Peyer's patch (tissue), 4 donors: ENCODE measurements around the gene CHN2. TPM values are rescaled to one million over a fixed set of nuclear protein-coding genes. Genes with fewer than 3 reads are reported as not detected.

Experiments
- DNase-seq, 3 donors: peaks; one replicate each; pipeline ENCODE4 v3.0.0-alpha.2; 2017 to 2019
- H3K27ac ChIP-seq, 4 donors: fragments of 200-600 bp; sonication (generic); one replicate each; pipeline ENCODE4 v1.5.1; 2016 to 2019
- H3K27me3 ChIP-seq, 2 donors: fragments of 200-600 bp; sonication (generic); one replicate each; pipeline ENCODE4 v1.5.1; 2019
- H3K36me3 ChIP-seq, 3 donors: fragments of 200-600 bp; sonication (generic); one replicate each; pipeline ENCODE4 v1.5.1; 2016 to 2019
- H3K4me1 ChIP-seq, 4 donors: fragments of 200-600 bp; sonication (generic); one replicate each; pipeline ENCODE4 v1.5.1; 2016 to 2019
- H3K4me3 ChIP-seq, 4 donors: fragments of 200-600 bp; sonication (generic); 1 replicate in 3 of 4; 2 replicates in 1 of 4; pipeline ENCODE4 v1.5.1; 2016 to 2019; ENCODE audit warnings: mild to moderate bottlenecking in 1 of 4
- H3K9me3 ChIP-seq, 4 donors: fragments of 200-600 bp; sonication (generic); one replicate each; pipeline ENCODE4 v1.5.1; 2016 to 2019; ENCODE audit warnings: mild to moderate bottlenecking in 1 of 4
- POLR2A ChIP-seq, 2 donors: fragments of 450-650 bp; IDR thresholded peaks; one replicate each; pipeline ENCODE4 v1.5.1; 2017; ENCODE audit warnings: antibody characterized with exemption in 2 of 2, mild to moderate bottlenecking in 2 of 2, moderate library complexity in 2 of 2
- total RNA-seq, 4 donors: library from RNA; depleted of rRNA; stranded (reverse); fragments of >200 nt; gene quantifications; one replicate each; pipeline ENCODE4 v1.1.0, GENCODE V29; 2016
- TF ChIP-seq, protein P1 (sequence below), 6 experiments: fragments of 450-650 bp in 4 of 6; fragments of 200-600 bp in 2 of 6; sonication (generic) in 1 of 6; IDR thresholded peaks; one replicate each; pipeline ENCODE4 v1.5.1; 2017 to 2019; ENCODE audit warnings: antibody characterized with exemption in 6 of 6, mild to moderate bottlenecking in 3 of 6, moderate library complexity in 1 of 6

Gene CHN2
- total RNA-seq, 4 donors from 2014 or later = 29.7 to 159 (median 120) TPM

- Histone ChIP-seq H3K36me3 (no peaks in the 10 kb centered on the region), H3K27me3 (no peaks in the 10 kb centered on the region), H3K4me3 (no peak overlapping the region), H3K27ac (no peak overlapping the region), H3K4me1 (peaks cover 0 to 39% (median 5%) of the 10 kb centered on the region in 4 donors), H3K9me3 (no peaks in the 10 kb centered on the region)
- TF ChIP-seq, protein P1, sequence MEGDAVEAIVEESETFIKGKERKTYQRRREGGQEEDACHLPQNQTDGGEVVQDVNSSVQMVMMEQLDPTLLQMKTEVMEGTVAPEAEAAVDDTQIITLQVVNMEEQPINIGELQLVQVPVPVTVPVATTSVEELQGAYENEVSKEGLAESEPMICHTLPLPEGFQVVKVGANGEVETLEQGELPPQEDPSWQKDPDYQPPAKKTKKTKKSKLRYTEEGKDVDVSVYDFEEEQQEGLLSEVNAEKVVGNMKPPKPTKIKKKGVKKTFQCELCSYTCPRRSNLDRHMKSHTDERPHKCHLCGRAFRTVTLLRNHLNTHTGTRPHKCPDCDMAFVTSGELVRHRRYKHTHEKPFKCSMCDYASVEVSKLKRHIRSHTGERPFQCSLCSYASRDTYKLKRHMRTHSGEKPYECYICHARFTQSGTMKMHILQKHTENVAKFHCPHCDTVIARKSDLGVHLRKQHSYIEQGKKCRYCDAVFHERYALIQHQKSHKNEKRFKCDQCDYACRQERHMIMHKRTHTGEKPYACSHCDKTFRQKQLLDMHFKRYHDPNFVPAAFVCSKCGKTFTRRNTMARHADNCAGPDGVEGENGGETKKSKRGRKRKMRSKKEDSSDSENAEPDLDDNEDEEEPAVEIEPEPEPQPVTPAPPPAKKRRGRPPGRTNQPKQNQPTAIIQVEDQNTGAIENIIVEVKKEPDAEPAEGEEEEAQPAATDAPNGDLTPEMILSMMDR (IDR thresholded peaks at IDR 0.05) = no peak
- no peak for TF ChIP-seq POLR2A (IDR thresholded peaks at IDR 0.05)
- DNase-seq = no peak
These were observed 80.9 kb downstream of the CHN2 start for GRCh38 chr7:29275493-29275892.

DNA sequence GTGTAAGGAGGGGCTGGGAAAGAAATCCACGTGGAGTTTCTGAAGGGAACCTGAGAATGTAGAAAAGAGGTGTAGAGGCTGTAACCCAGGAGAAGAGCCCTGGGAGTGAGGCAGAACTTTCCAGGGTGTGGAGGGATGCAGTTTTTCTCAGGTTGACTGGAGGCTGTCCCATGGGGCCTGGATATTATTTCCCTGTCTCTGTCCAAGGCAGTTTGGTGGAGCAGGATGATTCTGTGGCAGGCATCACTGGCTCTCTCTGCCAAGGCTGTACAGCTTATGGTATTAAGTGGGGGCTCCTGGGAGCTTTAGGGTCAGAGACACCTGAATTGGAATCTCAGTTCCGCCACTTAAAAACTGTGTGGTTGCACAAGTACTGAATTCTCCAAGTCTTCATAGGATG lies 81.6 kb downstream of the CHN2 start:
- Histone ChIP-seq H3K4me3 (no peak overlapping the region), H3K36me3 (no peaks in the 10 kb centered on the region), H3K4me1 (peaks cover 0 to 34% (median 2%) of the 10 kb centered on the region in 4 donors), H3K27me3 (no peaks in the 10 kb centered on the region), H3K27ac (no peak overlapping the region), H3K9me3 (no peaks in the 10 kb centered on the region)
- DNase-seq = no peak
- TF ChIP-seq, protein P1 (IDR thresholded peaks at IDR 0.05) = no peak
- no peak for TF ChIP-seq POLR2A (IDR thresholded peaks at IDR 0.05)

DNA sequence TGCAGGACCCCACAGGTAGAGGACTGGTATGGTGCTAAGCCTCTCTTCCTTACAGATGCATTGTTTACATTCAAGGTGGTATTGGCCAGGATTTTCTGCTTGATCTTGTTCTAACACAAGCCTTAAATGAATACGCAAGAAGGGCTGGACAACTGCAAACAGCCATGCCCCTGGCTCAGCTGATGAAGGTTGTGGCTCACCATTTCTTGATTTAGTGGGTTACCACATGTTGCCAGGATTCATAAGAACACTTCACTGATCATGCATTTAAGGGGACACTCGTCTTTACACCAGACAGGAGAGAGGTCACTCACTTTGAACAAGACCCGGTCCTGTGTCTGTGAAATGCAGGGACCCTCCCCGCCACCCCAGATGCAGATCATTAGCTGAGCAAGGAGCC lies 82.2 kb downstream of the CHN2 start:
- Histone ChIP-seq H3K9me3 (no peaks in the 10 kb centered on the region), H3K27me3 (no peaks in the 10 kb centered on the region), H3K4me3 (no peak overlapping the region), H3K27ac (no peak overlapping the region), H3K4me1 (peaks cover 0 to 28% (median 0%) of the 10 kb centered on the region in 4 donors), H3K36me3 (no peaks in the 10 kb centered on the region)
- TF ChIP-seq, protein P1 (IDR thresholded peaks at IDR 0.05) = no peak
- DNase-seq = no peak

DNA sequence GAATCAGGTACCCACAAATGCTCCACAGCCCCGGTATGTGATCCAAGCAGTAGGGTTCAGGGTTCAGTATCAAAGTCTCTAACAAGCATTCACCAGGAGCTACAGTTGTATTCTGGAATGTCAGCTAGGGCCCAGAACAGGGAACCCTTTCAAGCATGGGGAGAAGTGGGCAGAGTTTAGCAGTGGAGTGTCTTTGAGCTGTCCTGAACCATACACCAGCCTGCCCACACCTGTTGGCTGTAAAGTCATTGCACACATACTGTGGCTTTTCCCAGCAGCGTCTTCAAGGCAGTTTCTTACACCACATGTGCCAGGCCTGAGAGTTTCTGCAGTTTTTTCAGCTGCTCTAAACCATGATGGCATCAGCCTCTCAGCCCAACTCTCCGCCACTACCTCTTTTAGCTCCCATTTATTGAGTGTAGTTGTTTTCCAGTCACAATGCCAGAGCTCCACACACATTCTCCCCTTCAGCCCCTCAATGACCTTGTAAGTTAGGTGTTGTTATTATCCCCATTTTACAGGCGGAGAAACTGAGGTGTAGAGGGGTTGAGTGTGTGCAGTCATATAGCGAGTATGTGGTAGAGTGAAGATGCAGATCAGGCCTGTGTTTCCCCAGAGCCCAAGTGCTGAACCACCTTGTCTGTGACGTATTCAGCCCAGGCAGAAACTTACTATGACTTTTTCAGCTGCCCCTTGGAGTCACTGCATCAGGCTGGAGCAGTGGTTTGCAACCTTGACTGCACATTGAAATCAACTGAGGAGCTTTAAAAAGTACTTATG lies 83.1 kb downstream of the CHN2 start:
- peak overlapping the region in 1 of 4 donors; percentile 32 for H3K27ac ChIP-seq
- no peak for TF ChIP-seq POLR2A (IDR thresholded peaks at IDR 0.05)
- TF ChIP-seq, protein P1 (IDR thresholded peaks at IDR 0.05) = no peak
- no peaks in the 10 kb centered on the region for H3K36me3 ChIP-seq
- H3K4me3 ChIP-seq = no peak overlapping the region
- H3K27me3 ChIP-seq = no peaks in the 10 kb centered on the region
- DNase-seq = no peak
- H3K4me1 ChIP-seq = peaks cover 0 to 24% (median 0%) of the 10 kb centered on the region in 4 donors
- H3K9me3 ChIP-seq = no peaks in the 10 kb centered on the region

DNA sequence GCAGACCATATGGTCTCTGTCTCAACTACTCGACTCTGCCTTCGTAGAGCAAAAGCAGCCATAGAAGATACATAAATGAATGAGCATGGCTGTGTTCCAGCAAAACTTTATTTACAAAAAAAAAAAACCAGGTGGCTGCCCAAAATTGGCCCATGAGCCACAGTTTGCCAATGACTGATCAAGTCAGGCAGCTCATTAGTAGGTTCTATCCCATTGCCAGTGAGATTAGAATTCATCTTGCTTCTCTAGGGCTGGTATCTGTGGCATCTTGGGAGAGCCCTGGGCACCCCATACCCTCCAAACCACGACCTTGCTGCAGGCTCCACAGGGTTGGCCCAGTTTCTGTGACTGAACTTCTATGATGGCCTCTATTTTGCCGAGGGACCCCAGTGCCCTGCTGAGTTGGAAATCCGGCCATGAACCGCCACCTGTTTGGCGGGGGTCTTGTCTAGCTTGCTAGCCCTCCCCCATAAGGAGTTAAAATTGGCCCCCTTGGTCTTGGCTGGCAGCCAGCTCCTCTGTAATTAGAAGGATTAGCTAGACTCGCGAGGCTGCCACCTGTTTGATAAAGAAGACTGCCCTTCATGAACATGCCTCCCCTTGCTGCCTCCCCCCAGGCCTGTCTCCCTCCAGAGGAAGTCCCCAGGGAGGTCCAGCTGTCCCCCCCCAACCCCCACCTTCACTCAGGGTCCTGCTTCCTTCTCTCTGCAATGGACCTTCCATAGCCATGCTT lies 83.9 kb downstream of the CHN2 start:
- H3K9me3 ChIP-seq = no peaks in the 10 kb centered on the region
- no peak for DNase-seq
- no peaks in the 10 kb centered on the region for H3K27me3 ChIP-seq
- no peaks in the 10 kb centered on the region for H3K36me3 ChIP-seq
- H3K27ac ChIP-seq = no peak overlapping the region
- H3K4me3 ChIP-seq = no peak overlapping the region
- H3K4me1 ChIP-seq = peaks cover 0 to 24% (median 0%) of the 10 kb centered on the region in 4 donors
- TF ChIP-seq POLR2A (IDR thresholded peaks at IDR 0.05) = no peak
- TF ChIP-seq, protein P1 (IDR thresholded peaks at IDR 0.05) = no peak
